Right lobe of liver (tissue), 4 donors: Measurements from ENCODE around the gene VSTM2L.
"Not testable (repeated sequence)": the region's sequence is repeated elsewhere in the genome, so short reads cannot be mapped to it uniquely, and the experiment has no call there.

Experiments
- CTCF ChIP-seq, 4 donors: fragments of 200-600 bp in 3 of 4; fragments of 450-650 bp in 1 of 4; IDR thresholded peaks; one replicate each; pipeline versions ENCODE4 v1.5.1 to v1.8.0; 2016 to 2022; ENCODE audit warnings: antibody characterized with exemption in 4 of 4, mild to moderate bottlenecking in 2 of 4
- POLR2A ChIP-seq: fragments of 450-650 bp; IDR thresholded peaks from one replicate; pipeline ENCODE4 v1.6.1; 2017; ENCODE audit warnings: antibody characterized with exemption, mild to moderate bottlenecking
- donor health status: DM: no; HTN: no; CAD: no.
- donor health status: DM: no; HTN: no; CAD: no.
- donor health status: DM: no; HTN: yes; CAD: no.

GRCh38 chr20:37856034-37856433 lies 46.9 kb upstream of the VSTM2L start:
- TF ChIP-seq CTCF (IDR thresholded peaks at IDR 0.05); POLR2A: not testable (repeated sequence)
